SK-N-SH treated with all-trans-retinoic acid at 6 μM for 48 hours (cell line): ENCODE results near the gene UAP1.

Experiments used
- ESRRG ChIP-seq: fragments of 250-450 bp; sonication (Bioruptor Pico); IDR thresholded peaks from 2 replicates; pipeline ENCODE4 v1.6.1; 2021; ENCODE audit warnings: mild to moderate bottlenecking
- RARB ChIP-seq: fragments of 250-450 bp; sonication (Bioruptor Pico); IDR thresholded peaks from 2 replicates; pipeline ENCODE4 v1.8.0; 2021; ENCODE audit warnings: mild to moderate bottlenecking, moderate library complexity
- TOX ChIP-seq: fragments of 250-450 bp; sonication (Bioruptor Pico); IDR thresholded peaks from 2 replicates; pipeline ENCODE4 v1.8.0; 2021; ENCODE audit warnings: mild to moderate bottlenecking, moderate library complexity, borderline replicate concordance

- TF ChIP-seq RARB (no peak), TOX (CRISPR knock-in tag) (no peak), ESRRG (CRISPR knock-in tag) (no peak)
These were observed 24.3 kb upstream of the UAP1 start for GRCh38 chr1:162537216-162537615.
